ENCODE measurements around the gene NCAM1.

DNA sequence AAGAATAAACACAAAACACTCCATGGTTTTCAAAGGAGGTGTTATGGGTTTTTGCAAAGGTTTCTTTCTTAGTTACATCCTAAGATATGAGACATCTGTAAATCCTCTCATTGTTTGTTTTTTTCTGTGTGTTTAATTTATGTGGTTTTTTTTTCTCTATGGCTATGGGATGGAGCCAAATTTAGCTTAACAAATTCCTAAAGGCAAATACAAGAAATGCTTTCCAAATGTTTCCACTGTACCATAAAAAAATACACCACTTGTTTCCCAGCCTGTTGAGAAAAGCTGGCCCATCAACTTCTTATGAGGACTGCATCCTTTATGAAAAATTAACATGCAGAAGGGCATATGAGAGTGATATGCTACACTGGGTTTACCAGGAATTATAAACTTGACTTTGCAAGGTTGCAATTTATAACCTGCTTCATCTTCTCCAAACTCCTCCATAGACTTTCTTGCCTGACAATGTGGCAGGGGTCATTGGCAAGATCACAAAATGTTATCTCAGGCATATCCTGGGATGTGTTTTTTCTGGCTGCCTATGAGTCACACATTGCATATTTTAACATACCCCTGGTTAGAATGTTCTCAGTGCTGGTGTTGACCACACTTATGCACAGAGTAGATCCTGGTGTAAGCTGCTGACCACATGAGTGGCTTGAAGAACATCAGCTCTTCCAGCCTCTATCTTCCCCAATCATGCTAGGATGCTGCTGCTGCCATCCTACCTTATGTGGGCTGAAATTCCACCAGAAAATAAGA, 215.6 kb downstream of the NCAM1 start:
- TF ChIP-seq, protein P1, sequence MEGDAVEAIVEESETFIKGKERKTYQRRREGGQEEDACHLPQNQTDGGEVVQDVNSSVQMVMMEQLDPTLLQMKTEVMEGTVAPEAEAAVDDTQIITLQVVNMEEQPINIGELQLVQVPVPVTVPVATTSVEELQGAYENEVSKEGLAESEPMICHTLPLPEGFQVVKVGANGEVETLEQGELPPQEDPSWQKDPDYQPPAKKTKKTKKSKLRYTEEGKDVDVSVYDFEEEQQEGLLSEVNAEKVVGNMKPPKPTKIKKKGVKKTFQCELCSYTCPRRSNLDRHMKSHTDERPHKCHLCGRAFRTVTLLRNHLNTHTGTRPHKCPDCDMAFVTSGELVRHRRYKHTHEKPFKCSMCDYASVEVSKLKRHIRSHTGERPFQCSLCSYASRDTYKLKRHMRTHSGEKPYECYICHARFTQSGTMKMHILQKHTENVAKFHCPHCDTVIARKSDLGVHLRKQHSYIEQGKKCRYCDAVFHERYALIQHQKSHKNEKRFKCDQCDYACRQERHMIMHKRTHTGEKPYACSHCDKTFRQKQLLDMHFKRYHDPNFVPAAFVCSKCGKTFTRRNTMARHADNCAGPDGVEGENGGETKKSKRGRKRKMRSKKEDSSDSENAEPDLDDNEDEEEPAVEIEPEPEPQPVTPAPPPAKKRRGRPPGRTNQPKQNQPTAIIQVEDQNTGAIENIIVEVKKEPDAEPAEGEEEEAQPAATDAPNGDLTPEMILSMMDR (optimal IDR thresholded peaks at IDR 0.05 in 1 of 3, IDR thresholded peaks at IDR 0.05 in 1 of 3, conservative IDR thresholded peaks at IDR 0.05 in 1 of 3; ENCODE audit: extremely low read depth in 1 of 3, insufficient read depth in 2 of 3, low read length in 3 of 3) = no peak
- no peak for TF ChIP-seq EZH2 (IDR thresholded peaks at IDR 0.05; ENCODE audit: low read length)
